Fibroblast of mammary gland (primary cell): ENCODE results near the gene PIK3R2.

Source experiments
- DNase-seq: peaks from one replicate; pipeline ENCODE4 v3.0.0-alpha.2; 2010; ENCODE audit warnings: low read depth
- H3K4me3 ChIP-seq: 2 replicates; pipeline ENCODE4 v1.5.1; 2011; ENCODE audit warnings: low read depth, mild to moderate bottlenecking, low read length, moderate library complexity; ENCODE audit not compliant: control insufficient read depth
- CTCF ChIP-seq: conservative IDR thresholded peaks from 2 replicates; pipeline ENCODE4 v1.5.1; 2011; ENCODE audit warnings: low read depth, low read length, inconsistent platforms; ENCODE audit not compliant: control insufficient read depth, insufficient read depth

PIK3R2 gene

GRCh38 chr19:18164072-18164471 lies 11.1 kb downstream of the PIK3R2 start:
- no peak overlapping the region for H3K4me3 ChIP-seq
- no peak for TF ChIP-seq CTCF
- DNase-seq, result no peak

DNA sequence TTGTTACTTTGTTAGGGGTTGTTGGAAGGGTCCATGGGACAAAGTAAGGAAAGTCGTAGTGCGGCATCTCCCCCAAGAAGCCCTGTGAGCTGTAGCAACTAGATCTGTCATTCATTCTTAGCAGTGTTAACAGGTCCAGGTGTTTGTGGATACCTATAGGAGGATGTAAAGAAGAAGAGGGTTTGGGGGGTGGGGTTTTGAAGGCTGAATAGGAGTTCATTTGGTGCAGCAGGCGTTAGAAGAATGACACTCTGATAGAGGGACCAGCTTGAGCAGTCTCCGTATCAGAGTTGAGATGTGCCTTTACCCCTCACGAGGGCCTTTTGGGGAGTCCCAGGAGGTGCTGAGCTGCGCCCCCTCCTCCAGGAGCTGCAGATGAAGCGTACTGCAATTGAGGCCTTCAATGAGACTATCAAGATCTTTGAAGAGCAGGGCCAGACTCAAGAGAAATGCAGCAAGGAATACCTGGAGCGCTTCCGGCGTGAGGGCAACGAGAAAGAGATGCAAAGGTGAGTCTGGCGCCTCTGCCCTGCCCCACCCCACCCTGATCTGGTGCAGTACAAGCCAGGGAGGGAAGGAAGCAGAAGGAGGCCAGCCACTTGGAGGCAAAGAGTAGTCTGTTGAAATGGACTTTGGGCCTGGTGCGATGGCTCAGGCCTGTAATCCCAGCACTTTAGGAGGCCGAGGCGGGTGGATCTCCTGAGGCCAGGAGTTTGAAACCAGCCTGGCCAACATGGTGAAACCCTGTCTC lies 13.0 kb downstream of the PIK3R2 start:
- DNase-seq, result no peak
- TF ChIP-seq CTCF, result no peak
- no peak overlapping the region for H3K4me3 ChIP-seq

DNA sequence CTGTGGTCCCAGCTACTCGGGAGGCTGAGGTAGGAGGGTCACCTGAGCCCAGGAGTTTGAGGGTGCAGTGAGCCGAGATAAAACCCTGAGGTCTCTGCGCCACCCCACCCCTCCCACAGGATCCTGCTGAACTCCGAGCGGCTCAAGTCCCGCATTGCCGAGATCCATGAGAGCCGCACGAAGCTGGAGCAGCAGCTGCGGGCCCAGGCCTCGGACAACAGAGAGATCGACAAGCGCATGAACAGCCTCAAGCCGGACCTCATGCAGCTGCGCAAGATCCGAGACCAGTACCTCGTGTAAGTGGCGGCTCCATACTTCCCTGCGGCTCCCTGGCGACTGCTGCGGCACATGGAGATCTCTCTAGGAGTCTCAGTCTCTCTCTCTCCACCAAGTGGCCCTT lies 14.0 kb downstream of the PIK3R2 start:
- no peak for DNase-seq
- no peak overlapping the region for H3K4me3 ChIP-seq

GRCh38 chr19:18167975-18168645 lies 15.1 kb downstream of the PIK3R2 start:
- no peak overlapping the region for H3K4me3 ChIP-seq
- TF ChIP-seq CTCF, result peak; percentile 68
- DNase-seq, result peak; percentile 37

More for the DNA sequence above, 14.0 kb downstream of the PIK3R2 start:
- no peak for TF ChIP-seq CTCF

DNA sequence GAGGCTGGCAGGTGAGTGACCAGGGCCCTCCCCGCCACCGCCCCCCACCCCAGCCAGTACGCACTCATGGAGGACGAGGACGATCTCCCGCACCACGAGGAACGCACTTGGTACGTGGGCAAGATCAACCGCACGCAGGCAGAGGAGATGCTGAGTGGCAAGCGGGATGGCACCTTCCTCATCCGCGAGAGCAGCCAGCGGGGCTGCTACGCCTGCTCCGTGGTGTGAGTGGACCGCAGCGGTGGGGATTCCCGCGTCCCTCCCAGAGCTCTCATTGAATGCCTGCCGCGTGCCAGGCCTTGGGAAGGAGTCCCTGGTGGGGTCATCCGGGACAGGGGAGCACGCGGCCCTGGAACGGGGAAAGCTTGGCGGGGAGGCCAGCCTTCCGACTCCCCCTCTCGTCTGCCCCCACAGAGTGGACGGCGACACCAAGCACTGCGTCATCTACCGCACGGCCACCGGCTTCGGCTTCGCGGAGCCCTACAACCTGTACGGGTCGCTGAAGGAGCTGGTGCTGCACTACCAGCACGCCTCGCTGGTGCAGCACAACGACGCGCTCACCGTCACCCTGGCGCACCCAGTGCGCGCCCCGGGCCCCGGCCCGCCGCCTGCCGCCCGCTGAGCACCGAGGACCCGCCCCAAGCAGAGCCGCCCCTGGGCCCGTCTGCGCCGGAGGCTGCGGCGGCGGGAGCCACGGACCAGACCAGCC lies 15.9 kb downstream of the PIK3R2 start:
- no peak overlapping the region for H3K4me3 ChIP-seq
- no peak for DNase-seq
- TF ChIP-seq CTCF, result no peak

DNA sequence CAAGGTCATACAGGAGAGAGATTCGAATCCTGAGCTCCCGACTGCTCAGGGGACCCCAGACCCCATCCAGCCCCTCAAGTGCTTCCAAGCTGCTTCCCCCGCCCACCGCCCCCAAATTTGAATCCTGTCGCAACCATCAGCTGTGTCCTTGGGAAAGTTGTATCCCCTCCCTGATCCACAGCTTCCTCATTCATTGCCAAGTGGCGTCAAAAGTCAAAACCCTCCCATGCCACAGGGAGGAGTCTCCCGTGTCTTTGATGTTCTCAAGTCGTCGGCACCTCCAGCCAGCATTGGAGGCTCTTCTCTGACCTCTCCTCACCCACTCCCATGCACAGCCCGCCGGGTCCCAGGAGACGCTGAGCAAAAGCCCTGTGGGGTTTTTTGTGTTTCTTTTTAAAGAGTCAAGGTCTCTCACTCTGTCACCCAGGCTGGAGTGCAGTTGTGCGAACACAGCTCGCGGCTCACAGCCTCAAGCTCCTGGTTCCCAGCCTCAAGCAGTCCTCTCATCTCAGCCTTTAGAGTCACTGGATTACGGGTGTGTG lies 17.8 kb downstream of the PIK3R2 start:
- DNase-seq, result peak; percentile 26

More for the DNA sequence above, 17.8 kb downstream of the PIK3R2 start:
- H3K4me3 ChIP-seq, result no peak overlapping the region
- no peak for TF ChIP-seq CTCF
